Right atrium auricular region (tissue), 2 donors: ENCODE measurements around the gene RMDN2. TPM values are rescaled to one million over a fixed set of nuclear protein-coding genes. Genes with fewer than 3 reads are reported as not detected.
"Not testable (repeated sequence)": the region's sequence is repeated elsewhere in the genome, so short reads cannot be mapped to it uniquely, and the experiment has no call there.

ENCODE experiments used
- DNase-seq: peaks from one replicate; pipeline ENCODE4 v3.0.0-alpha.2; 2019; ENCODE audit warnings: low spot score
- H3K27ac ChIP-seq, 2 donors: fragments of 200-600 bp; sonication (generic); 1 replicate in 1 of 2; 2 replicates in 1 of 2; pipeline ENCODE4 v1.5.1; 2016 to 2019
- H3K27me3 ChIP-seq, 2 donors: fragments of 200-600 bp; sonication (generic); one replicate each; pipeline versions ENCODE4 v1.5.1 to v1.6.0; 2017 to 2019
- H3K36me3 ChIP-seq: fragments of 200-600 bp; sonication (generic); one replicate; pipeline ENCODE4 v1.5.1; 2016
- H3K4me1 ChIP-seq, 2 donors: fragments of 200-600 bp; sonication (generic); one replicate each; pipeline versions ENCODE4 v1.5.1 to v1.6.0; 2017 to 2019
- H3K4me3 ChIP-seq, 2 donors: fragments of 200-600 bp; sonication (generic); 1 replicate in 1 of 2; 2 replicates in 1 of 2; pipeline ENCODE4 v1.5.1; 2017 to 2019; ENCODE audit warnings: mild to moderate bottlenecking in 1 of 2, moderate library complexity in 1 of 2
- H3K9me3 ChIP-seq, 2 donors: fragments of 200-600 bp; sonication (generic); one replicate each; pipeline ENCODE4 v1.5.1; 2019
- total RNA-seq, 2 donors: library from RNA; depleted of rRNA; stranded (reverse); fragments of >200 nt; gene quantifications; one replicate each; pipeline ENCODE4 v1.1.0, GENCODE V29; 2016
- TF ChIP-seq, protein P1 (sequence below), 2 donors: fragments of 200-600 bp; sonication (generic); IDR thresholded peaks; one replicate each; pipeline ENCODE4 v1.5.1; 2019; ENCODE audit warnings: antibody characterized with exemption in 2 of 2

RMDN2 gene
- total RNA-seq, 2 donors from 2014 or later: 5.0 to 6.2 TPM

DNA sequence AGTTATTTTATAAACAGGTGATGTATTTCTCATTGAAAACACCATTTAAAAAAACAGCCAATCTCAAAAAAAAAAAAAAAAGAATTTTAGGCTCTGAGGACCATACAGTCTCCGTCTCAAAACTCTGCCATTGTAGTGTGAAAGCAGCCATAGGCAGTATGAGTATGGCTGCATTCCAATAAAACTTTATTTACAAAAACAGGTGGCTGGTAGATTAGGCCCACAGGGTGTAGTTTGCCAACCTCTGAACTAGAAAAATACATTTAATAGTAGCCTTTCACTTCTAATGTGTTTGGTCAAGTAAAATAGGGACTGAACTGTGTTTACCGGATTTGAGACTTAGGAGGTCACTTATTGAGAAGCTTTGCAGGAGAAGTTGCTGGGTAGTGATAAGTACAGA is 19.2 kb downstream of the RMDN2 start:
- Histone ChIP-seq H3K27ac (no peak overlapping the region), H3K27me3 (no peaks in the 10 kb centered on the region), H3K4me1 (no peaks in the 10 kb centered on the region), H3K36me3 (no peaks in the 10 kb centered on the region), H3K4me3 (no peak overlapping the region), H3K9me3 (no peaks in the 10 kb centered on the region)
- no peak for DNase-seq
- TF ChIP-seq, protein P1, sequence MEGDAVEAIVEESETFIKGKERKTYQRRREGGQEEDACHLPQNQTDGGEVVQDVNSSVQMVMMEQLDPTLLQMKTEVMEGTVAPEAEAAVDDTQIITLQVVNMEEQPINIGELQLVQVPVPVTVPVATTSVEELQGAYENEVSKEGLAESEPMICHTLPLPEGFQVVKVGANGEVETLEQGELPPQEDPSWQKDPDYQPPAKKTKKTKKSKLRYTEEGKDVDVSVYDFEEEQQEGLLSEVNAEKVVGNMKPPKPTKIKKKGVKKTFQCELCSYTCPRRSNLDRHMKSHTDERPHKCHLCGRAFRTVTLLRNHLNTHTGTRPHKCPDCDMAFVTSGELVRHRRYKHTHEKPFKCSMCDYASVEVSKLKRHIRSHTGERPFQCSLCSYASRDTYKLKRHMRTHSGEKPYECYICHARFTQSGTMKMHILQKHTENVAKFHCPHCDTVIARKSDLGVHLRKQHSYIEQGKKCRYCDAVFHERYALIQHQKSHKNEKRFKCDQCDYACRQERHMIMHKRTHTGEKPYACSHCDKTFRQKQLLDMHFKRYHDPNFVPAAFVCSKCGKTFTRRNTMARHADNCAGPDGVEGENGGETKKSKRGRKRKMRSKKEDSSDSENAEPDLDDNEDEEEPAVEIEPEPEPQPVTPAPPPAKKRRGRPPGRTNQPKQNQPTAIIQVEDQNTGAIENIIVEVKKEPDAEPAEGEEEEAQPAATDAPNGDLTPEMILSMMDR (IDR thresholded peaks at IDR 0.05): no peak

DNA sequence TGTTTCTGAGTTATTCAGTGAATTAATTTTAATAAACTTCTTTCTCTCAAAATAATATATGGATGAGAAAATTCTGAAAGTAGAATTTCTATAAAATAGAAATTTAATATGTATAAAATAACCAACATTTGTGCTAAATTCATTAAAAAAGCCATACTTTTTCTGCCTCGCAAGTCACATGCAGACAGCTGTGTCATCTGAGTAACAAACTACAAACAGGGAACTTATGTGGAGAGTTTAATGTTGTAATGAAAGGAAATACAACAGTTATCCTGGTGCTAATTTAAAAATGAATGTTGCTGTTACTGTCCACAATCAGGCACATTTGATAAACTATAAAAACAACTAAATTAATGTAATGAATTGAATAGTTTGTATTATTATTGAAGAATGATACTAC is 22.2 kb downstream of the RMDN2 start:
- Histone ChIP-seq H3K9me3 (no peaks in the 10 kb centered on the region), H3K4me3 (no peak overlapping the region), H3K4me1 (no peaks in the 10 kb centered on the region), H3K27me3 (no peaks in the 10 kb centered on the region), H3K27ac (no peak overlapping the region), H3K36me3 (no peaks in the 10 kb centered on the region)
- no peak for DNase-seq
- TF ChIP-seq, protein P1 (IDR thresholded peaks at IDR 0.05): no peak

DNA sequence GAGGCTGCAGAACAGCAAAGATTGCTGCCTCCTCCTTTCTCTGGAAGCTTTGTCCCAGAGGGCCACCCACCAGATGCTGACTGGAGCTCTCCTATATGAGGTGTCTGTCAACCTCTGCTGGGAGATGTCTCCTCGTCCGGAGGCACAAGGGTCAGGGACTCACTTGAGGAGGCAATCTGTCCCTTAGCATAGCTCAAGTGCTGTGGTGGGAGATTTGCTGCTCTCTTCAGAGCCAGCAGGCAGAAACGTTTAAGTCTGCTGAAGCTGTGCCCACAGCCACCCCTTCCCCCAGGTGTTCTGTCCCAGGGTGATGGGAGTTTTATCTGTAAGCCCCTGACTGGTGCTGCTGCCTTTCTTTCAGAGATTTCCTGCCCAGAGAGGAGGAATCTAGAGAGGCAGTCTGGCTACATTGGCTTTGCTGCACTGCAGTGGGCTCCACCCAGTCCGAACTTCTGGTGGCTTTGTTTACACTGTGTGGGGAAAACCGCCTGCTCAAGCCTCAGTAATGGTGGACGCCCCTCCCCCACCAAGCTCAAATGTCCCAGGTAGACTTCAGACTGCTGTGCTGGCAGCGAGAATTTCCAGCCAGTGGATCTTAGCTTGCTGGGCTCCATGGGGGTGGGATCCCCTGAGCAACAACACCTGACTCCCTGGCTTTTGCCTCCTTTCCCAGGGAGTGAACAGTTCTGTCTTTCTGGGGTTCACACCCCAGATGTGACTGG is 37.1 kb downstream of the RMDN2 start:
- H3K4me3 ChIP-seq, DNase-seq, H3K9me3 ChIP-seq, H3K27me3 ChIP-seq, H3K4me1 ChIP-seq, H3K36me3 ChIP-seq, H3K27ac ChIP-seq: not testable (repeated sequence)

DNA sequence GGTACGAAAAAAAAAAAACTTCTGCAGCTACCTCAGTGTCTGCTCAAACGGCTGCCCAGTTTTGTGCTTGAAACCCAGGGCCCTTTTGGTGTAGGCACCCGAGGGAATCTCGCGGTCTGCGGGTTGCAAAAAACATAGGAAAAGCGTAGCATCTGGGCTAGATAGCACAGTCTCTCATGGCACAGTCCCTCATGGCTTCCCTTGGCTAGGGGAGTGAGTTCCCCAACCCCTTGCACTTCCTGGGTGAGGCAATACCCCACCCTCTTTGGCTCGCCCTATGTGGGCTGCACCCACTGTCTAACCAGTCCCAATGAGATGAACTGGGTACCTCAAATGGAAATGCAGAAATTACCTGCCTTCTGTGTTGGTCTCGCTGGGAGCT is 37.6 kb downstream of the RMDN2 start:
- not testable (repeated sequence) for H3K27ac ChIP-seq, H3K27me3 ChIP-seq, H3K4me3 ChIP-seq, H3K36me3 ChIP-seq, H3K4me1 ChIP-seq, H3K9me3 ChIP-seq, DNase-seq

DNA sequence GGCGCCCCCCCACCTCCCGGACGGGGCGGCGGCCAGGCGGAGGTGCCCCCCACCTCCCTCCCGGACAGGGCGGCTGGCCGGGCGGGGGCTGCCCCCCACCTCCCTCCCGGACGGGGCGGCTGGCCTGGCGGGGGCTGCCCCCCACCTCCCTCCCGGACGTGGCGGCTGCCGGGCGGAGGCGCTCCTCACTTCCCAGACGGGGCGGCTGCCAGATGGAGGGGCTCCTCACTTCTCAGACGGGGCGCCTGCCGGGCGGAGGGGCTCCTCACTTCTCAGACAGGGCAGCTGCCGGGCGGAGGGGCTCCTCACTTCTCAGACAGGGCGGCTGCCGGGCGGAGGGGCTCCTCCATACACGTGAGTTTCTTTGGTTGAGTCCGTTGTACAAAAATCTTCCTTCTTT is 38.8 kb downstream of the RMDN2 start:
- H3K9me3 ChIP-seq, H3K4me1 ChIP-seq, H3K4me3 ChIP-seq, H3K27me3 ChIP-seq, H3K27ac ChIP-seq, DNase-seq, H3K36me3 ChIP-seq: not testable (repeated sequence)

DNA sequence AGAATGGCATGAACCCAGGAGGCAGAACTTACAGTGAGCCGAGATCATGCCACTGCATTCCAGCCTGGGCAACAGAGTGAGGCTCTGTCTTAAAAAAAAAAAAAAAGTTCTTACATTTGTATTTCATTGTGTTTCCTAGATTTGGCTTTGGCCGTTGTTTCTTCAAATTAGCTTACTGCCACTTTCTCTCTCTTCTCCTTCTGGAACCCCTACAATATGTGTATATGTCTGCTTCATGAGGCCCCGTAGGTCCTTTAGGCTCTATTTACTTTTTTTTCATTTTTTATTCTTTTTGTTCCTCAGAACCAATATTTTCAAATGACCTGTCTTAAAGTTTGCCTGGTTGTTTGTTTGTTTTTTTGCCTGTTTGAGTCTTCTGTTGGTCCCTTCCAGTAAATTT is 41.2 kb downstream of the RMDN2 start:
- no peak for DNase-seq
- TF ChIP-seq, protein P1 (IDR thresholded peaks at IDR 0.05): no peak

DNA sequence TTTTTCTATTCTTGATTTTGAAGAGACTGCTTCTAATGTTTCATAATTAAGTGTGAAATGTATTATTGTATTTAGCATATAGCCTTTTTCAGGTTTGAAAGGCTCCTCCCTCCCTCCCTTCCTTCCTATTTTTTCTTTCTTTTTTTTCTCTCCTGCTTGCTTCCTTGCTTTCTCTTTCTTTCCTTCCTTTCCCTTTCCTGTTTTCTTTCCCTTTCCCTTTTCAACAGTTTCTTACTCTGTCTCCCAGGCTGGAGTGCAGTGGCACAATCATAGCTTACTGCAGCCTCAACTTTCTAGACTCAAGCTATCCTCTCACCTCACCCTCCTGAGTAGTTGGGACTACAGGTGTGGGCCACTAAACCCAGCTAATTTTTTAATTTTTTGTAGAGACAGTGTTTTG is 44.6 kb downstream of the RMDN2 start:
- no peaks in the 10 kb centered on the region for H3K27me3 ChIP-seq
- no peaks in the 10 kb centered on the region for H3K4me1 ChIP-seq
- H3K36me3 ChIP-seq: no peaks in the 10 kb centered on the region

More for the DNA sequence above, 41.2 kb downstream of the RMDN2 start:
- Histone ChIP-seq H3K9me3 (no peaks in the 10 kb centered on the region), H3K4me3 (no peak overlapping the region), H3K36me3 (no peaks in the 10 kb centered on the region), H3K27ac (no peak overlapping the region), H3K4me1 (no peaks in the 10 kb centered on the region), H3K27me3 (no peaks in the 10 kb centered on the region)

More for the DNA sequence above, 44.6 kb downstream of the RMDN2 start:
- Histone ChIP-seq H3K9me3 (no peaks in the 10 kb centered on the region), H3K4me3 (no peak overlapping the region), H3K27ac (no peak overlapping the region)
- TF ChIP-seq, protein P1 (IDR thresholded peaks at IDR 0.05): no peak
- DNase-seq: no peak
